ENCODE results near the gene TNRC6C. TPM values are rescaled to one million over a fixed set of nuclear protein-coding genes. Genes with fewer than 3 reads are reported as not detected.

TNRC6C gene
- total and polyA plus RNA-seq, 9 of the 15 experiments (the other 6 are each of a cell fraction or from before 2014, with no cell fraction given), result 0.20 to 4.9 (median 2.3) TPM

DNA sequence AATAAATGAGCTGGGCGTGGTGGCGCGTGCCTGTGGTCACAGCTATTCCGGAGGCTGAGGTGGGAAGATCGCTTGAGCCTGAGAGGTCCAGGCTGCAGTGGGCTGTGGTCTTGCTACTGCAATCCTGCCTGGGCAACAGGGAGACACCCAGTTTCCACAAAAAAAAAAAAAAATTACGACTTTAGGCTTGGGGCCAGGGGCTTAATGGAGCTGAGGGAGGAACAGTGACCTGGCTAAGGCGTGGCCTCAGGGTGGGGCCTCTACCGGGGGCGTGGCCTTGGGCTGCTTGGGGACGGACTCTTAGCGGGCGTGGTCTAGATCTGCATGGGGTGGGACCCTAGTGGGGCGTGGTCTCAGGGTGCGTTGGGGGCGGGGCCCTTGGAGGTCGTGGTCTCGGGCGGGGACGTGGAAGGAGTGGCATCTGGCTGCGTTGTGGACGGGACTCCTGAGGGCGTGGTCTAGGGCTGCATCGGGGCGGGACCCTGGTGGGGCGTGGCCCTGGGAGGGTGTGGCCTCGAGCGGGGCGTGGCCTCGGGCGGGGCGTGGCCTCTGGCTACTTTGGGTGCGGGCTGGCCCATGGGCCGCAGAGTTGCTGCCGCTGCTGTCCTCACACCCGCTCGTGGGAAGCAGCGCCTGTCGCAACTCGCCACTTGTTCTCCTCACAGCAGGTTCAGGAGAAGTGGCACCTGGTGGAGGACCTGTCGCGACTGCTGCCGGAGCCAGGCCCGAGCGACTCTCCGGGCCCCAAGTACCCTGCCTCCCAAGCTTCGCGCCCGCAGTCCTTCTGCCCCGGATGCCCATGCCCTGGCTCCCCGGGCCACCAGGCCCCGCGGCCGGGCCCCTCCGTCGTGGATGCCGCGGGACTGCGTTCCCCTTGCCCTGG, 181.9 kb downstream of the TNRC6C start (continued):
- TF ChIP-seq TBP (optimal IDR thresholded peaks at IDR 0.05; ENCODE audit: low read depth, low read length), result peak; percentile 82
- no peak for TF ChIP-seq ZSCAN32 (CRISPR knock-in tag; IDR thresholded peaks at IDR 0.05)
- no peak for TF ChIP-seq ETS2 (tag; IDR thresholded peaks at IDR 0.05; ENCODE audit: borderline replicate concordance, poor library complexity, severe bottlenecking)
- no peak for TF ChIP-seq CBX5 (IDR thresholded peaks at IDR 0.05; ENCODE audit: borderline replicate concordance, low read depth)
- no peak for TF ChIP-seq ZNF444 (CRISPR knock-in tag; IDR thresholded peaks at IDR 0.05)
- 0 out of 2 replicates have a peak, but pooled peaks have one; percentile 50 for TF ChIP-seq NR4A1 (CRISPR knock-in tag; IDR thresholded peaks at IDR 0.05)
- TF ChIP-seq NR4A1 (tag; IDR thresholded peaks at IDR 0.05), result no peak
- TF ChIP-seq, protein P1, sequence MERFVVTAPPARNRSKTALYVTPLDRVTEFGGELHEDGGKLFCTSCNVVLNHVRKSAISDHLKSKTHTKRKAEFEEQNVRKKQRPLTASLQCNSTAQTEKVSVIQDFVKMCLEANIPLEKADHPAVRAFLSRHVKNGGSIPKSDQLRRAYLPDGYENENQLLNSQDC (CRISPR knock-in tag; IDR thresholded peaks at IDR 0.05), result no peak
- TF ChIP-seq PHF8 (IDR thresholded peaks at IDR 0.05; ENCODE audit: borderline replicate concordance, low read length), result peak; percentile 76; the same call in 1 of the 2 replicates
- no peak for TF ChIP-seq PCBP1 (IDR thresholded peaks at IDR 0.05; ENCODE audit: low read depth, low read length, poor library complexity, severe bottlenecking)
- TF ChIP-seq, protein P2, sequence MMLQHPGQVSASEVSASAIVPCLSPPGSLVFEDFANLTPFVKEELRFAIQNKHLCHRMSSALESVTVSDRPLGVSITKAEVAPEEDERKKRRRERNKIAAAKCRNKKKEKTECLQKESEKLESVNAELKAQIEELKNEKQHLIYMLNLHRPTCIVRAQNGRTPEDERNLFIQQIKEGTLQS (IDR thresholded peaks at IDR 0.05), result no peak
- TF ChIP-seq, protein P2 (CRISPR knock-in tag; conservative IDR thresholded peaks at IDR 0.05), result no peak
- peak; percentile 34; the same call in 1 of the 2 replicates for TF ChIP-seq CEBPB (tag; IDR thresholded peaks at IDR 0.05)
- TF ChIP-seq, protein P3, sequence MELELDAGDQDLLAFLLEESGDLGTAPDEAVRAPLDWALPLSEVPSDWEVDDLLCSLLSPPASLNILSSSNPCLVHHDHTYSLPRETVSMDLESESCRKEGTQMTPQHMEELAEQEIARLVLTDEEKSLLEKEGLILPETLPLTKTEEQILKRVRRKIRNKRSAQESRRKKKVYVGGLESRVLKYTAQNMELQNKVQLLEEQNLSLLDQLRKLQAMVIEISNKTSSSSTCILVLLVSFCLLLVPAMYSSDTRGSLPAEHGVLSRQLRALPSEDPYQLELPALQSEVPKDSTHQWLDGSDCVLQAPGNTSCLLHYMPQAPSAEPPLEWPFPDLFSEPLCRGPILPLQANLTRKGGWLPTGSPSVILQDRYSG (tag; conservative IDR thresholded peaks at IDR 0.05; ENCODE audit: low read depth), result no peak
- TF ChIP-seq JUND (IDR thresholded peaks at IDR 0.05; ENCODE audit: borderline replicate concordance, low read depth, low read length), result peak; percentile 3; the same call in 1 of the 2 replicates
- TF ChIP-seq JUND (tag; IDR thresholded peaks at IDR 0.05; ENCODE audit: borderline replicate concordance, low read depth, low read length), result no peak
- TF ChIP-seq CHD2 (IDR thresholded peaks at IDR 0.05; ENCODE audit: low read depth, low read length), result no peak; the same call in 1 of the 2 replicates
- no peak for TF ChIP-seq CBX8 (IDR thresholded peaks at IDR 0.05; ENCODE audit: borderline replicate concordance, extremely low read depth, low read depth, low read length, poor library complexity, severe bottlenecking)
- TF ChIP-seq, protein P4, sequence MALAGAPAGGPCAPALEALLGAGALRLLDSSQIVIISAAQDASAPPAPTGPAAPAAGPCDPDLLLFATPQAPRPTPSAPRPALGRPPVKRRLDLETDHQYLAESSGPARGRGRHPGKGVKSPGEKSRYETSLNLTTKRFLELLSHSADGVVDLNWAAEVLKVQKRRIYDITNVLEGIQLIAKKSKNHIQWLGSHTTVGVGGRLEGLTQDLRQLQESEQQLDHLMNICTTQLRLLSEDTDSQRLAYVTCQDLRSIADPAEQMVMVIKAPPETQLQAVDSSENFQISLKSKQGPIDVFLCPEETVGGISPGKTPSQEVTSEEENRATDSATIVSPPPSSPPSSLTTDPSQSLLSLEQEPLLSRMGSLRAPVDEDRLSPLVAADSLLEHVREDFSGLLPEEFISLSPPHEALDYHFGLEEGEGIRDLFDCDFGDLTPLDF (CRISPR knock-in tag; IDR thresholded peaks at IDR 0.05), result 0 out of 2 replicates have a peak, but pooled peaks have one; percentile 25
- TF ChIP-seq, protein P5, sequence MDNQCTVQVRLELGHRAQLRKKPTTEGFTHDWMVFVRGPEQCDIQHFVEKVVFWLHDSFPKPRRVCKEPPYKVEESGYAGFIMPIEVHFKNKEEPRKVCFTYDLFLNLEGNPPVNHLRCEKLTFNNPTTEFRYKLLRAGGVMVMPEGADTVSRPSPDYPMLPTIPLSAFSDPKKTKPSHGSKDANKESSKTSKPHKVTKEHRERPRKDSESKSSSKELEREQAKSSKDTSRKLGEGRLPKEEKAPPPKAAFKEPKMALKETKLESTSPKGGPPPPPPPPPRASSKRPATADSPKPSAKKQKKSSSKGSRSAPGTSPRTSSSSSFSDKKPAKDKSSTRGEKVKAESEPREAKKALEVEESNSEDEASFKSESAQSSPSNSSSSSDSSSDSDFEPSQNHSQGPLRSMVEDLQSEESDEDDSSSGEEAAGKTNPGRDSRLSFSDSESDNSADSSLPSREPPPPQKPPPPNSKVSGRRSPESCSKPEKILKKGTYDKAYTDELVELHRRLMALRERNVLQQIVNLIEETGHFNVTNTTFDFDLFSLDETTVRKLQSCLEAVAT (IDR thresholded peaks at IDR 0.05), result peak in 1 of 2 experiments; percentile 74; a peak in 2 of 4 replicates
- peak; percentile 87 for TF ChIP-seq KDM5B (IDR thresholded peaks at IDR 0.05; ENCODE audit: insufficient replicate concordance, low read depth, low read length)
- no peak for TF ChIP-seq XRCC3 (IDR thresholded peaks at IDR 0.05)
